Stomach smooth muscle (tissue), 2 donors: ENCODE measurements around the gene BPNT1.
"Not testable (repeated sequence)": the region's sequence is repeated elsewhere in the genome, so short reads cannot be mapped to it uniquely, and the experiment has no call there.

Source experiments
- H3K27ac ChIP-seq: one replicate; pipeline ENCODE4 v1.7.0; 2013; ENCODE audit warnings: mild to moderate bottlenecking, low read length, inconsistent platforms
- H3K27me3 ChIP-seq, 2 donors: one replicate each; pipeline ENCODE4 v1.7.0; 2013; ENCODE audit warnings: low read length in 2 of 2; ENCODE audit not compliant: insufficient read depth in 2 of 2, control insufficient read depth in 1 of 2
- H3K36me3 ChIP-seq, 2 donors: one replicate each; pipeline ENCODE4 v1.7.0; 2013; ENCODE audit warnings: low read length in 2 of 2; ENCODE audit not compliant: control insufficient read depth in 2 of 2, insufficient read depth in 2 of 2
- H3K4me1 ChIP-seq: one replicate; pipeline ENCODE4 v1.7.0; 2013; ENCODE audit warnings: low read length; ENCODE audit not compliant: control insufficient read depth, insufficient read depth
- H3K4me3 ChIP-seq, 2 donors: one replicate each; pipeline ENCODE4 v1.7.0; 2013; ENCODE audit warnings: low read length in 2 of 2
- H3K9ac ChIP-seq, 2 donors: one replicate each; pipeline ENCODE4 v1.7.0; 2013; ENCODE audit warnings: low read length in 2 of 2, mild to moderate bottlenecking in 1 of 2
- H3K9me3 ChIP-seq, 2 donors: one replicate each; pipeline ENCODE4 v1.7.0; 2013; ENCODE audit warnings: low read length in 2 of 2; ENCODE audit not compliant: control insufficient read depth in 2 of 2
- donor health status: healthy.
- donor health status: Pancreatic carcinoma.

BPNT1 gene

GRCh38 chr1:220119043-220119512 is 29.5 kb upstream of the BPNT1 start:
- H3K9ac ChIP-seq: no peak overlapping the region
- no peaks in the 10 kb centered on the region for H3K9me3 ChIP-seq
- no peak overlapping the region for H3K27ac ChIP-seq
- no peaks in the 10 kb centered on the region for H3K27me3 ChIP-seq
- H3K4me3 ChIP-seq: no peak overlapping the region
- peaks cover 14% of the 10 kb centered on the region in 2 donors for H3K36me3 ChIP-seq
- no peaks in the 10 kb centered on the region for H3K4me1 ChIP-seq

DNA sequence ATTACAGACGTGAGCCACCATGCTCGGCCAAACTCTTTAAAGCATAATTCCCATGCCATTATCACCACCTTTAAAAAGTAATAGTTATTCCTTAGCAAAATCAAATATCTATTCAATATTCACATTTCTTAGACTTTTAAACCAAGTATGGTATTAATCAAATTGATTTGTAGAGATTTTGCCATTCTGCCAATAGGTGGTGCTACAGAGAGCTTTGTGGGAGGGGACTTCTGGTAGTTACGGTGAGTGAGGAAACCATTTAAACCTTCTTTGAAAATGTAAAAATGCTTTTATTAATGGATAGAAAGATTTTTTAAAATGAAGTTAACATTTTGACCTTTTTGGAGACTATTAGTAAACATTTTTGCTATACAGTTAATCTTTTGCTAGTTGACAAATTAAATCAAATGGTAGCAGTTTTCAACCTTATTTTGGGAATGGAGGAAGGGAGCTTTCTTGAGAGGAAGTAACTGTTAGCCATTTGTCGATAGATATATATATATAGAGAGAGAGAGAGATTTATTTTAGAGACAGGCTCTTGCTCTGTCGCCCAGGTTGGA is 23.6 kb upstream of the BPNT1 start:
- Histone ChIP-seq H3K27ac (no peak overlapping the region), H3K9ac (no peak overlapping the region), H3K4me1 (no peaks in the 10 kb centered on the region), H3K4me3 (no peak overlapping the region), H3K27me3 (no peaks in the 10 kb centered on the region), H3K36me3 (peaks cover 23 to 27% of the 10 kb centered on the region in 2 donors), H3K9me3 (no peaks in the 10 kb centered on the region)

- H3K4me1 ChIP-seq, H3K9me3 ChIP-seq, H3K27ac ChIP-seq, H3K27me3 ChIP-seq, H3K4me3 ChIP-seq, H3K9ac ChIP-seq: not testable (repeated sequence)
- peaks cover 27 to 29% of the 10 kb centered on the region in 2 donors for H3K36me3 ChIP-seq
Observed at GRCh38 chr1:220112600-220112999, 23.0 kb upstream of the BPNT1 start.

GRCh38 chr1:220110473-220110872 is 20.9 kb upstream of the BPNT1 start:
- H3K9ac ChIP-seq, H3K4me3 ChIP-seq, H3K27me3 ChIP-seq, H3K4me1 ChIP-seq, H3K9me3 ChIP-seq, H3K27ac ChIP-seq: not testable (repeated sequence)
- peaks cover 36 to 38% of the 10 kb centered on the region in 2 donors for H3K36me3 ChIP-seq

- Histone ChIP-seq H3K9ac (no peak overlapping the region), H3K36me3 (peaks cover 18 to 19% of the 10 kb centered on the region in 2 donors), H3K27ac (no peak overlapping the region), H3K4me1 (peaks cover 8% of the 10 kb centered on the region), H3K4me3 (no peak overlapping the region), H3K27me3 (no peaks in the 10 kb centered on the region), H3K9me3 (no peaks in the 10 kb centered on the region)
Observed at GRCh38 chr1:220099826-220100225, 10.2 kb upstream of the BPNT1 start.

- Histone ChIP-seq H3K27ac (peak within 1 kb of the TSS; percentile 53), H3K36me3 (peaks cover 3 to 7% of the 10 kb centered on the region in 2 donors), H3K9me3 (no peaks in the 10 kb centered on the region), H3K4me1 (peaks cover 22% of the 10 kb centered on the region), H3K4me3 (peak within 1 kb of the TSS; percentile 93 to 95), H3K27me3 (no peaks in the 10 kb centered on the region), H3K9ac (peak within 1 kb of the TSS; percentile 80 to 87)
Observed at GRCh38 chr1:220094016-220094911, 4.7 kb upstream of the BPNT1 start, which contains the start of gene IARS2. Gene IARS2 (plus strand): TSS chr1:220094132. CDS start chr1:220094217, 85 bp downstream.

DNA sequence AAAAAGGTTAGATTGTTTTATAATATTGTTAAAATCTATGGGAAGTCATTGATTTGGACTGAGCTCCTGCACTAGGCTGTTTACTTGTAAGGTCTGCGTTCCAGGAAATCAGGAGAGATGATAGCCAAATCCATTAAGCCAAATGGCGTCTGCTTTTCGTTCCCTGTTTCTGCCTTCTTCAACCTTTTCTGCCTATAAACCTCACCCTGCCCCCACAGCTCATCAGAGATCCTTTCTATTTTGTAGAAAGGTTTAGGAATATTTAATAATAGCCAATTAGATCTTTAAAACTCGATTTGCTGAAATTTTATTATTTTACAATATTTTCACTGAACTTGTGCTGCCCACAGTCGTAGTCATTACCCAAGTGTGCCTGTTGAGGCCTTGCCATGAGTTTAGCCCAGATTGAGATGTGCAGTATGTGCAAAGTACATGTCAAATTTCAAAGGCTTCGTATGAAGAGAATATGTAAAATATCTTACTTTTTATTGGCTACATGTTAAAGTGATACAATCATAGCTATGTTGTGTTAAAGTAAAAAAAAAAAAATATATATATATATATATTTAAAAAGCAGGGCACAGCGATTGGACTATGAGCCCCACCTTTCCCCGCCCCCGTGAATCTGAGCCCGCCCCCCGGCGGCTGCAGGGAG is 3.9 kb upstream of the BPNT1 start:
- Histone ChIP-seq H3K4me3 (peak overlapping the region in 1 of 2 donors; percentile 93), H3K9ac (peak overlapping the region in 1 of 2 donors; percentile 6), H3K36me3 (peaks cover 3 to 7% of the 10 kb centered on the region in 2 donors), H3K27ac (no peak overlapping the region), H3K4me1 (peaks cover 22% of the 10 kb centered on the region), H3K27me3 (no peaks in the 10 kb centered on the region), H3K9me3 (no peaks in the 10 kb centered on the region)

DNA sequence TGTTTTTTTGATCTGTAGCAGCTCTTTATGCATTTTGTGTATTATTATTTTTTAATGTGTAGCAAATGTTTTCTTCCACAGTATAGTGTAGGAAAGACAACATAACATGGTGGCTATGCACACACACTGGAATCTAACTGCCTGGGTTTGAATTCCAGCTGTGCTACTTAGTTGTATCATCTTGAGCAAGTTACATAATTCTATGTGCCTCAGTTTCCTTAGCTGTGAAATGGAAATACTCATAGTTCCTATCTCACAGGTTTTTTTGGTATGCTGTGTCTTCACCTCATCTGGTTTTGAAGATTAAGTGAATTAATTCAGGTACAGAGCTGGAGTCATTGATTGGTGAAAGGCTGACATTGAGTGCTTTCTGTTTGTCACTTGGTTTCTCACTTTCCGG is 3.1 kb upstream of the BPNT1 start:
- Histone ChIP-seq H3K9me3 (no peaks in the 10 kb centered on the region), H3K27me3 (no peaks in the 10 kb centered on the region), H3K4me3 (no peak overlapping the region), H3K4me1 (peaks cover 22% of the 10 kb centered on the region), H3K27ac (no peak overlapping the region), H3K36me3 (peaks cover 0 to 2% of the 10 kb centered on the region in 2 donors), H3K9ac (no peak overlapping the region)

GRCh38 chr1:220086261-220086686 is 3.3 kb downstream of the BPNT1 start:
- H3K4me3 ChIP-seq, H3K9me3 ChIP-seq, H3K36me3 ChIP-seq, H3K27me3 ChIP-seq, H3K4me1 ChIP-seq, H3K27ac ChIP-seq, H3K9ac ChIP-seq: not testable (repeated sequence)

DNA sequence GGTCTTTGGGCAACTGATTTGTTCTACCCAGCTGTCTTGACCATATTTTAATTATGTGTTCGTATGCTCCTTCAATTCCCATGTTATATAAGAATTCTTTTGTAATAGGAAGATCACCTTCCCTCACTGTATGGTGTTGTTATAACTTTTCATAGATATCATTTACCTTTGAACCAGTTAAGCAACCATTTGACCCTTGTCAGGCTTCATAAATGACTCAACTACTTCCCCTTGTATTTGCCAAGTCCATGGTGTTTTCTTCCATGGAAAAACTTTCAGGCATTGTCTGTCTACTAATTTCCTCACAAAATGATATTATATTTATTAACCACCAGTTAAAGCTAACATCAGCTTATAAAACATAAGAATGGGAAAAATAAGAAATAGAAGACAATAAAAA is 5.1 kb downstream of the BPNT1 start:
- Histone ChIP-seq H3K4me1 (no peaks in the 10 kb centered on the region), H3K9me3 (no peaks in the 10 kb centered on the region), H3K36me3 (no peaks in the 10 kb centered on the region), H3K4me3 (no peak overlapping the region), H3K27ac (no peak overlapping the region), H3K9ac (no peak overlapping the region), H3K27me3 (no peaks in the 10 kb centered on the region)
